DMS 273 (cell line): Measurements from ENCODE around the gene RNF149.
"Not testable (repeated sequence)": the region's sequence is repeated elsewhere in the genome, so short reads cannot be mapped to it uniquely, and the experiment has no call there.

Experiments used
- DNase-seq: peaks from one replicate; lab custom pipeline; 2025; ENCODE audit not compliant: unreplicated experiment; lab: John Stamatoyannopoulos, UW

The RNF149 gene

GRCh38 chr2:101263377-101263800 is 45.1 kb downstream of the RNF149 start:
- no peak for DNase-seq

GRCh38 chr2:101262142-101262541 is 46.4 kb downstream of the RNF149 start:
- DNase-seq = no peak

- DNase-seq = no peak
These were observed 49.7 kb downstream of the RNF149 start for GRCh38 chr2:101258804-101259203.

GRCh38 chr2:101256316-101256715 is 52.2 kb downstream of the RNF149 start:
- DNase-seq = no peak

- DNase-seq = no peak
These were observed 53.0 kb downstream of the RNF149 start for GRCh38 chr2:101255501-101255900.

GRCh38 chr2:101253703-101254450 is 54.6 kb downstream of the RNF149 start:
- peak; percentile 42 for DNase-seq

- DNase-seq = peak; percentile 66
These were observed 55.3 kb downstream of the RNF149 start for GRCh38 chr2:101253013-101253702.

- DNase-seq = peak; percentile 99
These were observed 56.0 kb downstream of the RNF149 start, which contains the start of gene CNOT11 for GRCh38 chr2:101252408-101253012. CNOT11 (plus strand) TSS chr2:101252886; CDS start chr2:101252965, 79 bp downstream.

GRCh38 chr2:101251844-101252407 is 56.6 kb downstream of the RNF149 start:
- DNase-seq = peak; percentile 48

- DNase-seq = not testable (repeated sequence)
These were observed 57.2 kb downstream of the RNF149 start for GRCh38 chr2:101251246-101251781.

GRCh38 chr2:101249826-101250225 is 58.7 kb downstream of the RNF149 start:
- no peak for DNase-seq

GRCh38 chr2:101248756-101249155 is 59.7 kb downstream of the RNF149 start:
- DNase-seq = not testable (repeated sequence)

GRCh38 chr2:101245468-101245867 is 63.0 kb downstream of the RNF149 start:
- not testable (repeated sequence) for DNase-seq

GRCh38 chr2:101244899-101245298 is 63.6 kb downstream of the RNF149 start:
- not testable (repeated sequence) for DNase-seq

GRCh38 chr2:101244373-101244772 is 64.1 kb downstream of the RNF149 start:
- not testable (repeated sequence) for DNase-seq

- DNase-seq = no peak
These were observed 67.3 kb downstream of the RNF149 start for GRCh38 chr2:101241158-101241557.

- peak; percentile 29 for DNase-seq
These were observed 67.8 kb downstream of the RNF149 start for GRCh38 chr2:101240694-101241093.

- DNase-seq = not testable (repeated sequence)
These were observed 68.8 kb downstream of the RNF149 start for GRCh38 chr2:101239760-101240118.

- DNase-seq = no peak
These were observed 69.4 kb downstream of the RNF149 start for GRCh38 chr2:101238930-101239759.

- DNase-seq = not testable (repeated sequence)
These were observed 70.6 kb downstream of the RNF149 start for GRCh38 chr2:101237944-101238343.
